Epithelial cell of esophagus (primary cell): ENCODE data around the gene DHRS9.
A peak's percentile ranks its signal among the peaks of the same experiment; 100 is the strongest.

Experiments
- DNase-seq: peaks from one replicate; pipeline ENCODE4 v3.0.0; 2010; ENCODE audit warnings: low read depth
- H3K4me3 ChIP-seq: 2 replicates; pipeline ENCODE4 v1.5.1; 2011; ENCODE audit warnings: mild to moderate bottlenecking, low read length, control low read depth
- CTCF ChIP-seq: IDR thresholded peaks from 2 replicates; pipeline ENCODE4 v1.5.1; 2011; ENCODE audit warnings: low read depth, mild to moderate bottlenecking, low read length, control low read depth, inconsistent platforms; ENCODE audit not compliant: insufficient read depth; ENCODE audit errors: missing control alignments

The DHRS9 gene

GRCh38 chr2:169065864-169066517 lies 3.4 kb upstream of the DHRS9 start:
- no peak overlapping the region for H3K4me3 ChIP-seq
- no peak for DNase-seq
- no peak for TF ChIP-seq CTCF

GRCh38 chr2:169066897-169067296 lies 2.5 kb upstream of the DHRS9 start:
- H3K4me3 ChIP-seq: no peak overlapping the region
- peak; percentile 29 for DNase-seq
- TF ChIP-seq CTCF: no peak

- no peak for DNase-seq
- no peak overlapping the region for H3K4me3 ChIP-seq
- no peak for TF ChIP-seq CTCF
Observed at GRCh38 chr2:169069833-169070232, 470 bp downstream of the DHRS9 start.

GRCh38 chr2:169071455-169071854 lies 2.1 kb downstream of the DHRS9 start:
- no peak overlapping the region for H3K4me3 ChIP-seq
- DNase-seq: peak; percentile 80
- no peak for TF ChIP-seq CTCF

GRCh38 chr2:169072163-169072925 lies 3.0 kb downstream of the DHRS9 start:
- TF ChIP-seq CTCF: no peak
- H3K4me3 ChIP-seq: no peak overlapping the region
- peak; percentile 15 for DNase-seq

GRCh38 chr2:169073211-169073962 lies 4.0 kb downstream of the DHRS9 start:
- no peak for TF ChIP-seq CTCF
- no peak overlapping the region for H3K4me3 ChIP-seq
- no peak for DNase-seq
